Keratinocyte (primary cell): ENCODE data around the gene PRKCZ. TPM values are rescaled to one million over a fixed set of nuclear protein-coding genes. Genes with fewer than 3 reads are reported as not detected.

ENCODE experiments used
- DNase-seq: peaks from one replicate; pipeline ENCODE4 v3.0.0-alpha.2; 2011; ENCODE audit warnings: low read depth, missing footprints, low spot score
- FAIRE-seq: peaks from 2 replicates; lab custom pipeline; 2011; peaks lifted over from hg19 to GRCh38; lab: Jason Lieb, UNC
- H2AFZ ChIP-seq: 2 replicates; pipeline ENCODE4 v1.6.0; 2012; ENCODE audit warnings: low read length, control low read depth, inconsistent platforms; ENCODE audit not compliant: control insufficient read depth
- H3K27ac ChIP-seq: 2 replicates; pipeline ENCODE4 v1.5.1; 2011; ENCODE audit warnings: low read length; ENCODE audit not compliant: control insufficient read depth, insufficient read depth
- H3K27me3 ChIP-seq: 3 replicates; pipeline ENCODE4 v1.6.0; 2011; ENCODE audit warnings: low read length; ENCODE audit not compliant: control insufficient read depth, insufficient read depth; ENCODE audit errors: extremely low read depth
- H3K36me3 ChIP-seq, 2 experiments: 2 replicates in 1 of 2; 3 replicates in 1 of 2; pipeline ENCODE4 v1.5.1; 2011; ENCODE audit warnings: low read length in 2 of 2, mild to moderate bottlenecking in 1 of 2; ENCODE audit not compliant: control insufficient read depth in 2 of 2, insufficient read depth in 2 of 2; ENCODE audit errors: extremely low read depth in 1 of 2
- H3K4me1 ChIP-seq: 3 replicates; pipeline ENCODE4 v1.5.1; 2011; ENCODE audit warnings: low read length; ENCODE audit not compliant: control insufficient read depth, insufficient read depth; ENCODE audit errors: extremely low read depth
- H3K4me2 ChIP-seq: 3 replicates; pipeline ENCODE4 v1.6.0; 2011; ENCODE audit warnings: low read depth, low read length; ENCODE audit not compliant: control insufficient read depth, insufficient read depth; ENCODE audit errors: extremely low read depth
- H3K4me3 ChIP-seq, 3 experiments: fragments of 200-600 bp in 1 of 3; sonication (generic) in 1 of 3; 2 replicates in 2 of 3; 3 replicates in 1 of 3; pipeline ENCODE4 v1.5.1; 2011 to 2016; ENCODE audit warnings: low read length in 3 of 3, mild to moderate bottlenecking in 3 of 3, control low read depth in 2 of 3, inconsistent platforms in 1 of 3, low read depth in 1 of 3, mixed read lengths in 1 of 3, mixed run types in 1 of 3, moderate library complexity in 1 of 3; ENCODE audit not compliant: control insufficient read depth in 2 of 3, insufficient read depth in 2 of 3; ENCODE audit errors: extremely low read depth in 1 of 3
- H3K79me2 ChIP-seq: 2 replicates; pipeline ENCODE4 v1.6.0; 2012; ENCODE audit warnings: low read length; ENCODE audit not compliant: control insufficient read depth, insufficient read depth
- H3K9ac ChIP-seq: 3 replicates; pipeline ENCODE4 v1.6.0; 2011; ENCODE audit warnings: low read length; ENCODE audit not compliant: control insufficient read depth, insufficient read depth; ENCODE audit errors: extremely low read depth
- H3K9me1 ChIP-seq: 3 replicates; pipeline ENCODE4 v1.6.0; 2011; ENCODE audit warnings: low read length; ENCODE audit not compliant: control insufficient read depth, insufficient read depth; ENCODE audit errors: extremely low read depth
- H3K9me3 ChIP-seq: 2 replicates; pipeline ENCODE4 v1.5.1; 2012; ENCODE audit warnings: low read depth, low read length; ENCODE audit not compliant: control insufficient read depth
- H4K20me1 ChIP-seq: 3 replicates; pipeline ENCODE4 v1.6.0; 2011; ENCODE audit warnings: low read length; ENCODE audit not compliant: control insufficient read depth, insufficient read depth; ENCODE audit errors: extremely low read depth
- EZH2 ChIP-seq: IDR thresholded peaks from one replicate; pipeline ENCODE4 v1.6.1; 2012; ENCODE audit warnings: inconsistent platforms, mild to moderate bottlenecking, low read length, moderate library complexity
- dilution Hi-C: fragments of 300-500 bp; cut with MboI; formaldehyde crosslinking; loops from one replicate; pipeline ENCODE4 v1.7.0; 2020; ENCODE audit warnings: low sequenced_read_pairs; ENCODE audit not compliant: extremely low pct_ligation_motif_present
- polyA plus RNA-seq, 5 experiments: library from polyadenylated mRNA; depleted of rRNA in 3 of 5; stranded (reverse) in 3 of 5; stranded (forward) in 1 of 5; unstranded in 1 of 5; fragments of >200 nt; gene quantifications; 1 replicate in 1 of 5; 2 replicates in 3 of 5; 3 replicates in 1 of 5; pipeline versions ENCODE4 v1.2.1 to v1.2.3, GENCODE V29; 2011 to 2012; ENCODE audit warnings: missing spikeins in 2 of 5, low read depth in 1 of 5, low replicate concordance in 1 of 5
- TF ChIP-seq, protein P1 (sequence below), 3 experiments: IDR thresholded peaks in 1 of 3; conservative IDR thresholded peaks in 1 of 3; optimal IDR thresholded peaks in 1 of 3; 2 replicates in 2 of 3; 3 replicates in 1 of 3; pipeline versions ENCODE3 to v1.5.1; 2011; ENCODE audit warnings: low read length in 3 of 3, mild to moderate bottlenecking in 3 of 3, moderate library complexity in 2 of 3, control low read depth in 1 of 3, inconsistent platforms in 1 of 3; ENCODE audit not compliant: insufficient read depth in 2 of 3; ENCODE audit errors: extremely low read depth in 1 of 3

The PRKCZ gene
- polyA plus RNA-seq, 1 donor (not counting 4 experiments of a cell fraction or from before 2014, with no cell fraction given), result 36.3 TPM

- no peak overlapping the region for H3K4me2 ChIP-seq
- TF ChIP-seq, protein P1, sequence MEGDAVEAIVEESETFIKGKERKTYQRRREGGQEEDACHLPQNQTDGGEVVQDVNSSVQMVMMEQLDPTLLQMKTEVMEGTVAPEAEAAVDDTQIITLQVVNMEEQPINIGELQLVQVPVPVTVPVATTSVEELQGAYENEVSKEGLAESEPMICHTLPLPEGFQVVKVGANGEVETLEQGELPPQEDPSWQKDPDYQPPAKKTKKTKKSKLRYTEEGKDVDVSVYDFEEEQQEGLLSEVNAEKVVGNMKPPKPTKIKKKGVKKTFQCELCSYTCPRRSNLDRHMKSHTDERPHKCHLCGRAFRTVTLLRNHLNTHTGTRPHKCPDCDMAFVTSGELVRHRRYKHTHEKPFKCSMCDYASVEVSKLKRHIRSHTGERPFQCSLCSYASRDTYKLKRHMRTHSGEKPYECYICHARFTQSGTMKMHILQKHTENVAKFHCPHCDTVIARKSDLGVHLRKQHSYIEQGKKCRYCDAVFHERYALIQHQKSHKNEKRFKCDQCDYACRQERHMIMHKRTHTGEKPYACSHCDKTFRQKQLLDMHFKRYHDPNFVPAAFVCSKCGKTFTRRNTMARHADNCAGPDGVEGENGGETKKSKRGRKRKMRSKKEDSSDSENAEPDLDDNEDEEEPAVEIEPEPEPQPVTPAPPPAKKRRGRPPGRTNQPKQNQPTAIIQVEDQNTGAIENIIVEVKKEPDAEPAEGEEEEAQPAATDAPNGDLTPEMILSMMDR (optimal IDR thresholded peaks at IDR 0.05 in 1 of 3, IDR thresholded peaks at IDR 0.05 in 1 of 3, conservative IDR thresholded peaks at IDR 0.05 in 1 of 3; ENCODE audit: extremely low read depth in 1 of 3, insufficient read depth in 2 of 3, low read length in 3 of 3), result no peak
- TF ChIP-seq EZH2, result no peak
- no peak for FAIRE-seq
These were observed 90.8 kb downstream of the PRKCZ start for GRCh38 chr1:2141025-2141424.

GRCh38 chr1:2143814-2144500 lies 93.7 kb downstream of the PRKCZ start:
- peaks cover 8 to 18% of the 10 kb centered on the region in 2 experiments for H3K36me3 ChIP-seq
- TF ChIP-seq EZH2, result no peak
- TF ChIP-seq, protein P1 (optimal IDR thresholded peaks at IDR 0.05 in 1 of 3, IDR thresholded peaks at IDR 0.05 in 1 of 3, conservative IDR thresholded peaks at IDR 0.05 in 1 of 3; ENCODE audit: extremely low read depth in 1 of 3, insufficient read depth in 2 of 3, low read length in 3 of 3), result no peak
- H3K9me3 ChIP-seq, result no peaks in the 10 kb centered on the region
- no peak overlapping the region for H3K4me3 ChIP-seq
- no peak overlapping the region for H3K27ac ChIP-seq
- no peak for DNase-seq
- H3K4me1 ChIP-seq, result peaks cover 5% of the 10 kb centered on the region
- H3K9me1 ChIP-seq, result no peaks in the 10 kb centered on the region
- H2AFZ ChIP-seq, result no peak overlapping the region
- H3K27me3 ChIP-seq, result no peaks in the 10 kb centered on the region
- dilution Hi-C loops, result no loop called here
- H3K79me2 ChIP-seq, result no peaks in the 10 kb centered on the region
- no peak for FAIRE-seq
- H4K20me1 ChIP-seq, result no peaks in the 10 kb centered on the region
- H3K4me2 ChIP-seq, result no peak overlapping the region
- no peak overlapping the region for H3K9ac ChIP-seq

More at GRCh38 chr1:2141025-2141424, 90.8 kb downstream of the PRKCZ start:
- Histone ChIP-seq H3K4me1 (peaks cover 8% of the 10 kb centered on the region), H3K9me1 (no peaks in the 10 kb centered on the region), H2AFZ (no peak overlapping the region), H3K79me2 (no peaks in the 10 kb centered on the region), H4K20me1 (no peaks in the 10 kb centered on the region), H3K9me3 (no peaks in the 10 kb centered on the region), H3K27ac (no peak overlapping the region), H3K36me3 (peaks cover 0 to 11% of the 10 kb centered on the region in 2 experiments), H3K4me3 (no peak overlapping the region), H3K27me3 (no peaks in the 10 kb centered on the region), H3K9ac (no peak overlapping the region)
- no peak for DNase-seq
- dilution Hi-C loops, result no loop called here
